Epithelial cell of proximal tubule (primary cell): ENCODE data around the gene CORO1C. TPM values are rescaled to one million over a fixed set of nuclear protein-coding genes. Genes with fewer than 3 reads are reported as not detected.

Source experiments
- DNase-seq: peaks from one replicate; pipeline ENCODE4 v3.0.0-alpha.2; 2011; ENCODE audit warnings: low read depth
- H3K4me3 ChIP-seq: 2 replicates; pipeline ENCODE4 v1.5.1; 2011; ENCODE audit warnings: low read depth, mild to moderate bottlenecking, low read length
- total RNA-seq: library from RNA; depleted of rRNA; stranded (reverse); fragments of >200 nt; gene quantifications from 2 replicates; pipeline ENCODE4 v1.2.3, GENCODE V29; 2015
- TF ChIP-seq, protein P1 (sequence below): conservative IDR thresholded peaks from 2 replicates; pipeline ENCODE4 v1.5.1; 2012; ENCODE audit warnings: low read depth, mild to moderate bottlenecking, low read length

Gene CORO1C
- total RNA-seq, 1 donor from 2014 or later = 157 TPM

DNA sequence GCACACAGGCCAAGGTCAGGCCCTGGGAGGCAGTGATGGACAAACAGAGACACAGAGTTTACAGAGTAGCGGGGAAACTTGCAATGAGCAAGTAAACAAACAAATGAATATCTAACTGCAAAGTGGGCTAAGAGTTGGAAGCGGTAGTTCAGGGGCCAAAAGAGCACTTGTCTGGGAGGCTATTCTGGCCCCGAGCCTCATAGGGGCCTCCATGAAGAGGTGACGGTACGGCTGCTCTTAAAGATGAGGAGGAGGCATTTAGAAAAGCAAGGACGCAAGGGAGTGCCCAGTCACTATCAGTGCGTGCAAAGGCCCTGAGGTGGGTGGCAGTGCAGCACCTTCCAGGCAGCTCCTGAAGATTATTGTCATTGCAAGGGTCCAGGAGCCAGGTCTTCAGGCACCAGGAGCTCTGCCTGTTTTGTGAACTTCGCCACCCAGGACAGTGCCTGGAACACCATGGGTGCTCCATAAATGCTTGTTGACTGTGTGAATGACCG, 129.1 kb downstream of the CORO1C start:
- TF ChIP-seq, protein P1, sequence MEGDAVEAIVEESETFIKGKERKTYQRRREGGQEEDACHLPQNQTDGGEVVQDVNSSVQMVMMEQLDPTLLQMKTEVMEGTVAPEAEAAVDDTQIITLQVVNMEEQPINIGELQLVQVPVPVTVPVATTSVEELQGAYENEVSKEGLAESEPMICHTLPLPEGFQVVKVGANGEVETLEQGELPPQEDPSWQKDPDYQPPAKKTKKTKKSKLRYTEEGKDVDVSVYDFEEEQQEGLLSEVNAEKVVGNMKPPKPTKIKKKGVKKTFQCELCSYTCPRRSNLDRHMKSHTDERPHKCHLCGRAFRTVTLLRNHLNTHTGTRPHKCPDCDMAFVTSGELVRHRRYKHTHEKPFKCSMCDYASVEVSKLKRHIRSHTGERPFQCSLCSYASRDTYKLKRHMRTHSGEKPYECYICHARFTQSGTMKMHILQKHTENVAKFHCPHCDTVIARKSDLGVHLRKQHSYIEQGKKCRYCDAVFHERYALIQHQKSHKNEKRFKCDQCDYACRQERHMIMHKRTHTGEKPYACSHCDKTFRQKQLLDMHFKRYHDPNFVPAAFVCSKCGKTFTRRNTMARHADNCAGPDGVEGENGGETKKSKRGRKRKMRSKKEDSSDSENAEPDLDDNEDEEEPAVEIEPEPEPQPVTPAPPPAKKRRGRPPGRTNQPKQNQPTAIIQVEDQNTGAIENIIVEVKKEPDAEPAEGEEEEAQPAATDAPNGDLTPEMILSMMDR = no peak
- no peak overlapping the region for H3K4me3 ChIP-seq
- no peak for DNase-seq

DNA sequence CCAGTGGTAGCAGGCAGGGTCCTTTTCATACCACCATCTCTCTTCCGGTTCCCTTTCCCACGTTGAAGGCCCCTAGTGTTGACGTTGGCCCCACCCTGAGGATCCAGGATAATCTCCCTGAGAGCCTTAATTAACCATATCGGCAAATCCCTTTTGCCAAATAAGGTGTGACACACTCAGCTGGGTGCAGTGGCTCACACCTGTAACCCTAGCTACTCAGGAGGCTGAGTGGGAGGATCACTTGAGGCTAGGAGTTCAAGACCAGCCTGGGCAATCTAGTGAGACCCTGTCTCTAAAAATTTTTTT, 130.7 kb downstream of the CORO1C start:
- H3K4me3 ChIP-seq = no peak overlapping the region
- TF ChIP-seq, protein P1 = no peak
- DNase-seq = no peak

DNA sequence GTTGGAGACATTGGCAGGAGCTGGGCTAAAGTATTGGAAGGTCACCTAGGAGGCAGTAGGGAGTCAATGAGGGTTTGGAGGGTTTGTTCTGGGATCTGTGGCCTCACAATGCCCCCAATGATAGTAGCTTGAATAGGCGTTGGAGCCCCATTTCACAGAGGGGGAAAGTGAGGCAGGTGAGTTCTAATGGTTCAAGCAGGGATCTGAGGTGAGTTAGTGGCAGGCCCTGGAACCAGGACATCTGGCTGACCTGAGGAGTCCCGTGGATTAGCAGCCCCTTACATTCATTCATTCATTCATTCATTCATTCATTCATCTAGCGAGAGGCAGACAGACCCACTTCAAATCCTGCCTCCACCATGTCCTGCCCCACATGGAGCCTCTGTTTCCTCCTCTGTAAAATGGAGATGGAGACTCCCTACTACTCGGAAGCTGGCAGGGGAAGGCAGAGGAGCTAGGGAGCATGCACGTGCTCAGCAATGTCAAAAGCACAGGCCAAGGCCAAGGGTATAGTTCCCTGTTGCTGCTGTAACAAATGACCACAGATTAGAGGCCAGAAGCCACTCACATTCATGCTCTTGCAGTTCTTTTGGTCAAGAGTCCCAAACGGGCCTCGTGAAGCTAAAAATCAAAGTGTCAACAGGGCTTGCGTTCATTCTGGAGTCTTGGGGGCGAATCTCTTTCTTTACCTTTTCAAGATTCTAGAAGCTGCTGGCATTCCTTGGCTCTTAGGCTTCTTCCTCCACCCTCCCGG, 131.2 kb downstream of the CORO1C start:
- H3K4me3 ChIP-seq = no peak overlapping the region
- no peak for DNase-seq
- TF ChIP-seq, protein P1 = no peak

DNA sequence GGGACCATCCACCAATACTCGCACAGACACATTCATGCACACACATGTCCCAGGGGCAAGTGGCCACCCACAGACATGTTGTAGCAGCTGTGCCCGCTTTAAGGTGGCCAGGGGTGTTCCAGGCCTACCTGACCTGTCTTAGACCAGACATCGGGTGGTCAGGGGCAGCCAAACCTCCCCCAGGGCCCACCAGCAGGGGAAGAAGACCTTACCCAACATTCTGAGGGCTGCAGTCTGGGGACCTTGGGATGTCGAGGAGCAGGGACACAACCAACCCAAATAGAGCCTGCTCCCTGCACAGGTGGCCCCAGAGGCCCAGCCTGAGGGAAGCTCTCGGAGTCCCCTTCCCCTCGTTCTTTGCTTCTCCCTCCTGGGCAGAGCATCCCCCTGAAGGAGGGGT, 131.8 kb downstream of the CORO1C start:
- TF ChIP-seq, protein P1 = no peak
- H3K4me3 ChIP-seq = no peak overlapping the region

DNA sequence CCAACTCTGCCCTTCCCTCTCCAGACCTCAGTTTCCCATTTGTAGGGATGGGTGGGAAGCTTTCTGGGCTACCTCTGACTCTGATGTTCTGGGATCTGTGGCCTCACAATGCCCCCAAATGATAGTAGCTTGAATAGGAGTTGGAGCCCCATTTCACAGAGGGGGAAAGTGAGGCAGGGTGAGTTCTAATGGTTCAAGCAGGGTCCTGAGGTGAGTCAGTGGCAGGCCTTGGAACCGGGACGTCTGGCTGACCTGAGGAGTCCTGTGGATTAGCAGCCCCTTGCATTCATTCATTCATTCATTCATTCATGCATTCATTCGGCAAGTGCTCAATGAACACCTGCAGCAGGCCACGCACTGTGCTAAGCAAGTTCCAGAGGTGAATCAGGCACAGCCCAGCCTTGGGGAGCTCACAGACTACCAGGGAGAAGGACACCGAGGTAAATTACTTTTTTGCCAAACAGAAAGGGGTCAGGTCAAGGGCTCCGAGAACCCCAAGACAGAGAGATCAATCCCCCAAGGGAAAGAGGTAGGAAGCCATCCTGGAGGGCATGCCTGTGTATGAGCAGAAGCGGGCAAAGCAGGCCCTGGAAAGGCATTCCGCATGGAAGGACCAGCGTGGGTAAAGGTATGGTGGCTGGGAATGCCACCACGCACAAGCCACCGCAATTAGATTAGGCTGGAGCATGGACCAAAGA, 132.6 kb downstream of the CORO1C start:
- H3K4me3 ChIP-seq = no peak overlapping the region
- no peak for DNase-seq
- TF ChIP-seq, protein P1 = no peak

More for the DNA sequence above, 131.8 kb downstream of the CORO1C start:
- no peak for DNase-seq

DNA sequence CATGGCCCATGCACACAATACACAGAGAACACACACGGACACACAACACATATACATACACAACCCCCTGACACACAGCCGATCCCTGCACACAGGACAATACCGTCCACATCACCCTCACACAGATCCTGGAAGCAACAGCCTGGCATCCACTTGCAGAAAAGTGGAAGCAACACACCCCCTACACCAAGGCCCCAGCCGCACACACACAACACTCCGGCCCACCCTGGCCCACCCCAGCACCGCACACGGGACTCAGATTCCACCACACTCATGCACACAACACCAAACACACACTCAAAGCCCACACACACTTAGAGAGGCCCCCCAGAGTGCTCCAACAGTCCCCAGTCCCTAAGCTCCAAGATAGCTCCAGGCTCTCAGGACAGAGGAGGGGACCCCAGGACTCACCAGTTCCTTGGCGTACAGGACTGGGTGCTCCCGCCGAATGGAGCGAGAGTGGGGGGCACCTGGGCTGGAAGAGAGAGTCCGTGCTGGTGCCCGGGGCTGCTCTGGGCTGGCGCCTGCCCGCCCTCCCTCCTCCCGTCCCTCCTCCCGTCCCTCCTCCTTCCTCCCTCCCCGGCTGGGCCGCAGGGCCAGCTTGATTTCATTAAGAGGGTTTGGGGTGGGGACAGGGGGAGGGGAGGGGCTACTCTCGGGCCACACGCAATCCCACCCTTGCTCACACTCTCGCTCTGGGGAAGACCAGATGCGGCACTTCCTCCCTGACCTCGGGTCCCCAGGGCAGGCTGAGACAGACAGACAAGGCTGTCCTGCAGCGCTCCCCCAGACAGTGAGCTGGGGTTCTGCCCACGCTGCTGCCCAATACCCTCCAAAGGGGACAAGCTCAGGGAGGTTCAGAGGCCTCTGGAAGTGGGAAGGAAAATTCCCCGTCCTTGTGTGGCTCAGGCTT, 133.5 kb downstream of the CORO1C start, which contains the start of gene TMEM119:
Gene TMEM119, minus strand, starts transcription at position 526 of the 913 bp plus-strand sequence. CDS start 5,701 bp downstream, outside the sequence.
- H3K4me3 ChIP-seq = no peak within 1 kb of the TSS
- TF ChIP-seq, protein P1 = no peak
- no peak for DNase-seq
